Measurements from ENCODE around the gene CD82. TPM values are rescaled to one million over a fixed set of nuclear protein-coding genes. Genes with fewer than 3 reads are reported as not detected.

The CD82 gene
- total RNA-seq, 1 donor = 38.4 TPM

- TF ChIP-seq, protein P1, sequence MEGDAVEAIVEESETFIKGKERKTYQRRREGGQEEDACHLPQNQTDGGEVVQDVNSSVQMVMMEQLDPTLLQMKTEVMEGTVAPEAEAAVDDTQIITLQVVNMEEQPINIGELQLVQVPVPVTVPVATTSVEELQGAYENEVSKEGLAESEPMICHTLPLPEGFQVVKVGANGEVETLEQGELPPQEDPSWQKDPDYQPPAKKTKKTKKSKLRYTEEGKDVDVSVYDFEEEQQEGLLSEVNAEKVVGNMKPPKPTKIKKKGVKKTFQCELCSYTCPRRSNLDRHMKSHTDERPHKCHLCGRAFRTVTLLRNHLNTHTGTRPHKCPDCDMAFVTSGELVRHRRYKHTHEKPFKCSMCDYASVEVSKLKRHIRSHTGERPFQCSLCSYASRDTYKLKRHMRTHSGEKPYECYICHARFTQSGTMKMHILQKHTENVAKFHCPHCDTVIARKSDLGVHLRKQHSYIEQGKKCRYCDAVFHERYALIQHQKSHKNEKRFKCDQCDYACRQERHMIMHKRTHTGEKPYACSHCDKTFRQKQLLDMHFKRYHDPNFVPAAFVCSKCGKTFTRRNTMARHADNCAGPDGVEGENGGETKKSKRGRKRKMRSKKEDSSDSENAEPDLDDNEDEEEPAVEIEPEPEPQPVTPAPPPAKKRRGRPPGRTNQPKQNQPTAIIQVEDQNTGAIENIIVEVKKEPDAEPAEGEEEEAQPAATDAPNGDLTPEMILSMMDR (IDR thresholded peaks at IDR 0.05; ENCODE audit: insufficient read depth, low read depth, low read length) = no peak
- no peak overlapping the region for H3K4me3 ChIP-seq (ENCODE audit: low read depth, low read length)
- no peak for DNase-seq (ENCODE audit: low read depth)
Measured at GRCh38 chr11:44595006-44595405, 29.5 kb downstream of the CD82 start.

- no peak overlapping the region for H3K4me3 ChIP-seq (ENCODE audit: low read depth, low read length)
- no peak for DNase-seq (ENCODE audit: low read depth)
- TF ChIP-seq, protein P1 (IDR thresholded peaks at IDR 0.05; ENCODE audit: insufficient read depth, low read depth, low read length) = no peak
Measured at GRCh38 chr11:44595964-44596381, 30.5 kb downstream of the CD82 start.

- TF ChIP-seq, protein P1 (IDR thresholded peaks at IDR 0.05; ENCODE audit: insufficient read depth, low read depth, low read length) = no peak
- DNase-seq (ENCODE audit: low read depth) = no peak
- no peak overlapping the region for H3K4me3 ChIP-seq (ENCODE audit: low read depth, low read length)
Measured at GRCh38 chr11:44596525-44597276, 31.2 kb downstream of the CD82 start.

GRCh38 chr11:44597358-44598012, 32.0 kb downstream of the CD82 start:
- TF ChIP-seq, protein P1 (IDR thresholded peaks at IDR 0.05; ENCODE audit: insufficient read depth, low read depth, low read length) = no peak
- DNase-seq (ENCODE audit: low read depth) = no peak
- no peak overlapping the region for H3K4me3 ChIP-seq (ENCODE audit: low read depth, low read length)

DNA sequence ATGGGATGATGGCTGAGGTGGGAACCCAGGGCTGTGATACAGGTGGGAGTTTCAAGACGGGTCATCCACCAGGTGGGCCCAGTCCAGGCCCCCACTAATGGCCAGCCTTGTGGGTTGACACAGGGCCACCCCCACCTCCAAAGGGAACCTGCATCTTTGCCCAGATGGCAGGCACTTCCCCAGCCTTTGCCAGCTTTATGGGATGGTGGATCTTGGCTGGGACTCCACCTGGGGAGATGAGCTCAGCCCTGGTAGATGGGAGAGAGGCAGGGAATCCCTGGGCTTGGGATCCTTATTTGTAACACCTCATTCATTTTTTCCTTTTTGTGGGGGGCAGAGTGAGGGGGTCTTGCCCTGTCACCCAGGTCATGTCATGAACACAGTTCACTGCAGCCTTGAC, 33.4 kb downstream of the CD82 start:
- DNase-seq (ENCODE audit: low read depth) = no peak
- TF ChIP-seq, protein P1 (IDR thresholded peaks at IDR 0.05; ENCODE audit: insufficient read depth, low read depth, low read length) = no peak

GRCh38 chr11:44600261-44600660, 34.8 kb downstream of the CD82 start:
- H3K4me3 ChIP-seq (ENCODE audit: low read depth, low read length) = no peak overlapping the region
- TF ChIP-seq, protein P1 (IDR thresholded peaks at IDR 0.05; ENCODE audit: insufficient read depth, low read depth, low read length) = no peak
- no peak for DNase-seq (ENCODE audit: low read depth)

More for the DNA sequence above, 33.4 kb downstream of the CD82 start:
- no peak overlapping the region for H3K4me3 ChIP-seq (ENCODE audit: low read depth, low read length)

Measured in fibroblast of villous mesenchyme (primary cell).